Fibroblast of the aortic adventitia (primary cell): ENCODE results near the gene FGGY. TPM values are rescaled to one million over a fixed set of nuclear protein-coding genes. Genes with fewer than 3 reads are reported as not detected.

Source experiments
- DNase-seq: peaks from one replicate; pipeline ENCODE4 v3.0.0-alpha.2; 2010; ENCODE audit warnings: low read depth
- H3K4me3 ChIP-seq: 2 replicates; pipeline ENCODE4 v1.5.1; 2011; ENCODE audit warnings: low read depth, mild to moderate bottlenecking, control low read depth, low read length, moderate library complexity
- CTCF ChIP-seq: IDR thresholded peaks from 2 replicates; pipeline ENCODE4 v1.5.1; 2011; ENCODE audit warnings: mild to moderate bottlenecking, low read length, control low read depth, inconsistent platforms; ENCODE audit not compliant: insufficient read depth
- total RNA-seq: library from RNA; depleted of rRNA; stranded (reverse); fragments of >200 nt; gene quantifications from 2 replicates; pipeline ENCODE4 v1.2.3, GENCODE V29; 2012; ENCODE audit warnings: low replicate concordance

Gene FGGY
- total RNA-seq, 1 donor = 17.5 TPM

- TF ChIP-seq CTCF = no peak
- no peak overlapping the region for H3K4me3 ChIP-seq
- no peak for DNase-seq
Observed at GRCh38 chr1:59500950-59501742, 204.3 kb downstream of the FGGY start.

GRCh38 chr1:59502009-59502691 lies 205.3 kb downstream of the FGGY start:
- H3K4me3 ChIP-seq = no peak overlapping the region
- peak; percentile 31 for DNase-seq
- TF ChIP-seq CTCF = no peak

- DNase-seq = no peak
- H3K4me3 ChIP-seq = no peak overlapping the region
- TF ChIP-seq CTCF = no peak
Observed at GRCh38 chr1:59504276-59504675, 207.4 kb downstream of the FGGY start.

- no peak for TF ChIP-seq CTCF
- DNase-seq = peak; percentile 17
- no peak overlapping the region for H3K4me3 ChIP-seq
Observed at GRCh38 chr1:59505596-59506028, 208.7 kb downstream of the FGGY start.

GRCh38 chr1:59506952-59507351 lies 210.1 kb downstream of the FGGY start:
- DNase-seq = peak; percentile 68
- H3K4me3 ChIP-seq = no peak overlapping the region
- no peak for TF ChIP-seq CTCF

GRCh38 chr1:59509341-59509875 lies 212.5 kb downstream of the FGGY start:
- no peak for DNase-seq
- TF ChIP-seq CTCF = no peak
- H3K4me3 ChIP-seq = no peak overlapping the region
